KG1 (cell line): ENCODE measurements around the gene SLC39A10.

Source experiments
- DNase-seq: peaks from one replicate; lab custom pipeline; 2025; lab: John Stamatoyannopoulos, UW

Gene SLC39A10

DNA sequence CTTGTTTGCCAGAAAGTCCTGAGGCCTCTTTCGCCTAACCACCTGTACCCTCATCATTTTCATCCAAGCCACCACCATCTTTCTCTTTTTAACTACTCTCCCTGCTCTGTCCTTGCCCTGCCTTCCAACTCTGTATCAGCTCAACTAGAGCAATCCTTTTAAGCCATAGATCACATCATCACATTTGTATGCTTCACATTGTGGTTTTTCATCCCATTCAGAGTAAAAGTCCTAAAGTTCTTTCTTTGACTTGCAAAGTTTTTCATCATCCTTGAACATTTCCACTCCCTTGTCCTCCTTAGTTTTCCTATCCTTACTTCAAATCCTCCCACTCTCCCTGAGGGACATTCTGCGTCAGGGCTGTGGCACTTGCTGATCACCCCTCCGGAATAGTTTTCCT is 73.9 kb downstream of the SLC39A10 start:
- no peak for DNase-seq

DNA sequence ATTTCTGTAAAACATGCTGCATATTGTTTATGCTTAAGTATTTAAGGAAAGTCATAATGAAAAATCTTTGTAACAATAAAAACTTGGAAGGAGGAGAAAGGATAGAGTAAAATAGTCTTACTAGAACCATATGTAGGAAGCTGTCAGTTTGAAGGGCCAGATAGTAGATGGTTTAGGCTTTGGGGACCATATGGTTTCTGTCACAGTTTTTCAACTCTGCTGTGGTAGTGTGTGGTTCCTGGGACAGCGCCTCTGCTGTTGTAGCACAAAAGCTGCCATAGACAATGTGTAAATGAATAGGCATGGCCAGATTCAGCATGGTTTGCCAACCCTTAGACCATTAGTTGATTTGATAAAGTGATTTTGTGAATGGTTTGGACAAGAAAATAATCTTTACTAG is 75.5 kb downstream of the SLC39A10 start:
- no peak for DNase-seq

DNA sequence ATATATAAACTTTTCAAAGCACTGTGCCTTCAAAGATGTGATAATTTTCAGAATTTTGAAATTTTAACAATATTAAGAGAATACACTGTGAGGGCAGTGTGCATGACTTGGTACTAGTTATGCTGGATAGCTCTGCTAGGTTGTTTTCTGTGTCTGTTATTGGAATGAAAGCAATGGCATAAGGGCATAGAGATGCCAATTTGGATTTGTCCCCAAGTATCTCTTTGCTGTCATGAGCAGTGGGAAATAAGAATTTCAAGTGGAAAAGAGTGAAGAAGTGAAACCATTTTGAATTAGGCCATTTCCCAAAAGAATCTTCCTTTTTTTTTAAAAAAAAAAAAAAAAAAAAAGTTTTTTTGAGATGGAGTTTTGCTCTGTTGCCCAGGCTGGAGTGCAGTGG is 76.8 kb downstream of the SLC39A10 start:
- no peak for DNase-seq

DNA sequence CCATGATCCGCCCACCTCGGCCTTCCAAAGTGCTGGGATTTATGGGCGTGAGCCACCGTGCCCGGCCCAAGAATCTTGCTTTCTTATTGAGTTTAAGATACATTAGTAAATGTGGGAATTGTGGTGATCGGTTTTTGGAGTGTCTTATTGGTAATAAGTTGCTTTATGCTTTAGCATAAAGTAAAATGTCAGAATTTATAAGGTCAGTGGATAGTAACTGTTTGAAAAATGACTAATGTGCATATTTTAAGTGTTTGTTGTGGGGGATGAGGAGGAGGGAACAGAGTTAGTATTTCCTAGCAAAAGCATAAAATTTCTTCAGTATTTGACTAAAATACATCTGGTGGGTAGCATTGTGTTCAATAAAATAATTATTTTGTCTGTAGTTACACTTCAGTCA is 77.4 kb downstream of the SLC39A10 start:
- DNase-seq, result no peak

DNA sequence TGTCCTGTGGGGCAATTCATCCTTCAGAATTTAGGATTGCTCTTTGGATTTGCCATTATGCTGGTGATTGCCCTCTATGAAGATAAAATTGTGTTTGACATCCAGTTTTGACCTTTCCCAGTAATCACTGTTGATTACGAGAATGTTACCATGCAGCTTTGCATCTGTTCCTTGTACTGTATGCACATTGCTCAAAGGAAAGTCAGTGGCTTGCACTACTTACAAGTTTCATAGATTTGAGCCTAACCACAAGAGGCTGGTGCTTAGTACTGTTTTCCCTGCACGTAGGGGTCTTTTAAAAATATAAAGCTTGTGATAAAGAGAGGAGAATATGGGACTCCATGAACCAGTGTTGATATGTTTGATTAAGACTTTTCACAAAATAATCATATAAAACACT is 77.9 kb downstream of the SLC39A10 start:
- DNase-seq, result no peak

DNA sequence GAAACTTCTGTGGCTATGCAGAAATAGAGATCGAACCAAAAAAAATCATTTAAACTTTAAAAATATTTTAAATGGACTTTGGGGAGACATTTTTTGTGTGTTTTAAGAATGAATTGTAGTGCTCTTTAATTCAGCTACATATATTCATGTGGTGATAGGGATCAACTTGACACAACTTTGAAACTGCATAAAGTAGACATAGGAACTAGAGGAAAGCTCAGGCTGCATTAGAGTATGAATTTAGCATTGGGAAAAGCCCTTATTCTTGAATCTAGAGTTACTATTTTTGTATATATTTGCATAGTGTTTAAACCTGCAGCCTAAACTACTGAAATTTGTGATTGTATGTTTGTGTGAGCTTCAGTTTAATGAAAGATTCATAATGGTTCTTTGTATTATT is 78.3 kb downstream of the SLC39A10 start:
- no peak for DNase-seq

DNA sequence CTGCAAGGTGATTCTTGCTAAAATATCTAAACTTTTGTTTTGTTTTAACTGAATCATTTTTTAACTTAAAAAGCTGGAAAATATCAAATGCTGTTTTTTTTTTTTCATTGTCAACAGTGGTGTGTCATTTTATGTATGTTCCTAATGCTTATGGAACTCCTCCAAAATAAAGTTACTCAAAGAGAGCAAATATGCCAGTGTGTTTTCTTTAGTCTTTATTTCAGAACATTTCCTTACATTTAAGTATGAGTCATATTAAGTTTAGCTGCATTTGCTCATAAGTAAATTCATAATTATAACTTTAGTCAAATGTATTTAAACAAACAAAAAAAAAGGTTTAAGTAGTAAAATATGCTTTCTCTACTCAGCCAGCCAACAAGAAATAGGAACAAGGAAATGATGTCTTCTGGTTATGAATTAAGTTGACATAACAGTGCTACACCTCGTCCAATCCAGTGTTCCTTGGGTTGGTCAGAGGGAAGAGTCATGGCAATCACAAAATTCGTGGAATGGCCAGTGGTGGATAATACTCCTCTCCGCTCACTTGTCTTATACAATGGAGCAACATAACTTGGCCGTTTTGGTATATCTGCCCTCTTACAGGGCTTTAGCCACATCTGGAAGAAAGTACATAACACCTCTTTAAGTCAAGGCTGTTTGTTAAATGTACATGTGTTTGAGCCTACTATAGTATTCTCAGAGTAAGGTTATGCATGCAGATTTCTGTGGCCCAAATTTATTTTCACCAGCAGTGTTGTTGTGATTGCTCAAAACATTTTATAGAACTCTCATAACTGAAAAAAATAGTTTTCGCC is 80.7 kb downstream of the SLC39A10 start:
- no peak for DNase-seq

DNA sequence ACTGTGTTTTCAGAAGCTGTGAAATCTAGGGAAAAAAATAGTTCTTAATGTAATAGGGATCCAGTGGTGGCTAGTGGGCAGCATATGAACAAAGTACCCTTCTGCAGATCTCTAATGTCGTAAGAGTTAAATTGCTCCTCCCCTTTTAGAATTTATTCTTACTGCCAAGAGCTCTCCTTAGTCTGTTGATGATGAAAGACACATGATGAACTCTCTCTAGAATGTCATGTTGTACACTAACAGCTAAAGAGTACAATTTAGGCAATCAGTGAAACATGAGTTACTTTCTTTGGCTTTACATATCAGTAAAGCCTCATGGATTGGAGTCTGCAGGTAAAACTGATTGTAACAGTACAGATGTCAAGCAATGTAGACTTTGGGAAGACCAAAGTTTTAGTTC is 84.2 kb downstream of the SLC39A10 start:
- DNase-seq, result no peak

DNA sequence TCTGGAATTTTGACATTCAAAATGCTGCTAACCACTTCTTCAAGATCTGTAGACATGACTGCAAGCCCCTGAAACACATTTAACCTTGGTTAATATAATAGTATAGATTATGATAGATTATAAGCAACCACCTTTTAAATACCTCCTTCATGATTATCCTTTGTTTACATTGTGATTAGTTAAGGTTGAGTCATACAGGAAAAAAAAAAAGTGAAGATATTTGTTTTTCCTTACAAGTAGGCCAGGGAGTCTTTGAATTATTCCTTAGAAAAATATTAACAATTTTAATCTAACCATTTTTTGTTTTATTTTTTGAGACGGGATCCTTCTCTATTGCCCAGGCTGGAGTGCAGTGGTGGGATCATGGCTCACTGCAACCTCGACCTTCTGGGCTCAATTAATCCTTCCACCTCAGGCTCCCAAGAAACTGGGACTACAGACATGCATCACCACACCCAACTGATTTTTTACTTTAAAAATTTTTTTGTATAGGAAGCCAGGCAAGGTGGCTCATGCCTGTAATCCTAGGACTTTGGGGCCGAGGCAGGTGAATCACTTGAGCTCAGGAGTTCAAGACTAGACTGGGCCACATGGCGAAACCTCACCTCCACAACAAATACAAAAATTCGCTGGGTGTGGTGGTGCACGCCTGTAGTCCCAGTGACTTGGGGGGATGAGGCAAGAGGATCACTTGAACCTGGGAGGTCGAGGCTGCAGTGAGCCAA is 99.4 kb downstream of the SLC39A10 start:
- no peak for DNase-seq

DNA sequence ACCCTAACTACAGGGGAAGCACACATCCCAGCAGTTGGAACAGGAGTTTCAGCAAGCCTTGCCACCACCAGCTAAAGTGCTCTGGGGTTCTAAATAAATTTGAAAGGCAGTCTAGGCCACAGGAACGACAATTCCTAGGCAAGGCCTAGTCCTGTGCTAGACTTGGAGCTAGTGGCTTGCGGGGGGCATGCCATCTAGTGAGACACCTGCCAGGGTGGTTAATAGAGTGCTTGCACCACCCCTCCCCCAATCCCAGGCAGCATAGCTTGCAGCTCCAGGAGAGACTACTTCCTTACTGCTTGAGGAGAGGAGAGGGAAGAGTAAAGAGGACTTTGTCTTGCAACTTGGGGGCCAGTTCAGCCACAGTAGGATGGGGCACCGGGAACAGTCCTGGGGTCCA is 101.8 kb downstream of the SLC39A10 start:
- DNase-seq, result no peak

DNA sequence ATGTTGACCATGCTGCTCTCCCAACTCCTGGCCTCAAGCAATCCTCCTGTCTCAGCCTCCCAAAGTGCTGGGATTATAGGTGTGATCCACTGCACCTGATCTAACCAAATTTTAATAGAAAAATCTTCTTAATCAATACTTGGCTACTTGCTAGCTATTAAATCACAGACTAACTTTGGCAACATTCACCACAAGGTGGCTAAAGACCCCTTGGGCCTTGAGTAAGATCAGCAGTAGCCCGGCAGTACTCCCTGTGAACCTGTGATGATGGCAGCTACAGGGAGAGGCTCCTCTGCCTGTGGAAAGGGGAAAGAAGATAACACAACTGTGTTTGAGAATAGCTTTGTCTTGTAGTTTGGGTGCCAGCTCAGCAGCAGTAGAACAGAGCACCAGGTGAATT is 102.9 kb downstream of the SLC39A10 start:
- DNase-seq, result no peak

DNA sequence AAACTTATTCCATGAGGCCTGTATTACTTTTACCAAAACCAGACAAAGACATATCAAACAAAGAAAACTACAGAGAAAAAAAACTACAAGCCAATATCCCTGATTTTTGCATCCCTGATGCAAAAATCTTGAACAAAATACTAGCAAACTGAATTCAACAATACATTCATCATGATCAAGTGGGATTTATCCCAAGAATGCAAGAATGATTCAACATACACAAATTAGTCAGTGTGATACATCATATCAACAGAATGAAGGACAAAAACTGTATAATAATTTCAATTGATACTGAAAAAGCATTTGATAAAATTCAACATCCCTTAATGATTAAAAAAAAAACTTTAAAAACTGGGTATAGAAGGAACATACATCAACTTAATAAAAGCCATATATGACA is 106.8 kb downstream of the SLC39A10 start:
- DNase-seq, result no peak

DNA sequence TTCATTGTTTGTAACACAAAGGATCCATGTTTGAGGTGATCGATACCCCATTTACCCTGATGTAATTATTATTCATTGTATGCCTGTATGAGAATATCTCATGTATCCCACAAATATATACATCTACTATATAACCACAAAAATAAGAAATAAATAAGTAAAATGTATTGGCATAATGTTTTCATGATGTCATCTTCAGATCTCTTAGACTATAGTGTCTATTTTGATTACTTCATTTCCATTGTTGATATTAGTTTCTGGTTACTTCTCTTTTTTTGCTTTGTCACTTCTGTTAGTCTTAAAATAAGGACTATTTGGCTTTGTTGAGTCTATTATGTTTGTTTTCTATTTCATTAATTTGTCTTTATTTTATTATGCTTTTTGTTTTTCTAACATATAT is 109.7 kb downstream of the SLC39A10 start:
- no peak for DNase-seq

DNA sequence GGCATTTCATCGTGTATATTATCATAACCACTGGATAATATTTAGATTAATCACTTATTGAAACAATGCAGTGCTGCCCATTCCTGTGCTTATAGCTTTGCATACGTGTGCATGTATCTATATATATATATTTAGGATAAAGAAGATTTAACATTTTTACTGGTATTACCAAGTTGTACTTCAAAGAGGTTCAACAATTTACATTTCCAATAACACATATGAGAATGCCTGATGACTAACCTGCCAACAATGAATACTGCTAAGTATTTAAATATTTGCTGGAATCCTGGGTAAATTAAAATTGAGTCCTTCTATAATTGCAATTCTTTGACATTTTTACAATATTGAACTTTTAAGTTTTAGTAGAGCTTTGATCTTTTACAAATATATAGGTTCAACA is 111.4 kb downstream of the SLC39A10 start:
- no peak for DNase-seq

DNA sequence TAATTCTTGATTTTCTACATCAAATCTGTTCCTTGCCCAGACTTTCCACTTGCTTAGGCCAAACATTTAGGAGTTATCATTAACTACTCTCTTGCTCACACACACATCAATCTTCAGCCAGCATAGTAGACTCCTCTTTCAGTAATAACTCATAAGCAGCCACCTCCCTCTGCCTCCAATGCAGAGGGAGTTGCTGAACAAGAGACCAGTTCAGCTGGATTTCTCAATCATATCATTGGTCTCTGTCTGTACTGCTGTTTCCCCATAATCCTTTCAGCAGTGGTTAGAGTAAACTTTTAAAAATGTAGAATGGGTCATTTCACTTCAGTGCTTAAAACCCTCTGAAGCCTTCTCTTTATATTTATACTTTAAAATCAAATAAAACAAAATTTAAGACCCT is 112.9 kb downstream of the SLC39A10 start:
- DNase-seq, result no peak

DNA sequence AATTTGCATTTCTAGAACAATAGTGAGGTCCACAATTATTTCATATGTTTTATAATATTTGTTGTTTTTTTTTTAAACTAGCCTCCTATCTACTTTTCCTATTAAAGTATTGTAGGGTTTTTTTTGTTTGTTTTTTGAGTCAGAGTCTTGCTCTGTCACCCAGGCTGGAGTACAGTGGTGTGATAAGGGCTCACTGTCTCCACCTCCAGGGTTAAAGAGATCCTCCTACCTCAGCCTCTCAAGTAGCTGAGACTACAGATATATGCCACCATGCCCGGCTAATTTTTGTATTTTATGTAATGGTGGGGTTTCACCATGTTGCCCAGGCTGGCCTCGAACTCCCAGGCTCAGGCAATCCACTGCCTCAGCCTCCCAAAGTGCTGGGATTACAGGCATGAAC is 122.5 kb downstream of the SLC39A10 start:
- DNase-seq, result no peak

DNA sequence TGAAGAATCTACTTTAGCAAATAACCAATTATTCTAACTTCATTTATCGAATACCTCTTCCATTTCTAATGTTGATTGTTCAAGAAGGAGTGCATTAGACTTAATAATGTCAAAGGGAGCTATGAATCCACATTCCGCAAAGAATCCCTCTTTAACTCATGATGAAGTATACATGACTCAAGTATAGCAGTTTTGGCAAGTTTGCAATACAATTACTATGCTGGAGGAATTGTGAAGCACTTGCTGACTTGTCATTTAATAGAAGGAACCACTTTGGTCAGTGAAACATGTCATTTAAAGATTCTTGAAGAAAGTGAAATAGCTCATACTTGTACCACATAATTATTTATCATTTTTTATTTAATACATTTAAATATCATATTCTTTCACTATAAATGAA is 125.1 kb downstream of the SLC39A10 start:
- DNase-seq, result no peak
